Erythroblast (primary cell): ENCODE results near the gene GPR162.

Experiments used
- GATA1 ChIP-seq: IDR thresholded peaks from 2 replicates; pipeline ENCODE4 v1.6.1; 2011; ENCODE audit warnings: low read depth, mild to moderate bottlenecking, control low read depth, low read length, moderate library complexity
- POLR2A ChIP-seq: IDR thresholded peaks from 2 replicates; pipeline ENCODE4 v1.6.1; 2011; ENCODE audit warnings: mild to moderate bottlenecking, low read length

DNA sequence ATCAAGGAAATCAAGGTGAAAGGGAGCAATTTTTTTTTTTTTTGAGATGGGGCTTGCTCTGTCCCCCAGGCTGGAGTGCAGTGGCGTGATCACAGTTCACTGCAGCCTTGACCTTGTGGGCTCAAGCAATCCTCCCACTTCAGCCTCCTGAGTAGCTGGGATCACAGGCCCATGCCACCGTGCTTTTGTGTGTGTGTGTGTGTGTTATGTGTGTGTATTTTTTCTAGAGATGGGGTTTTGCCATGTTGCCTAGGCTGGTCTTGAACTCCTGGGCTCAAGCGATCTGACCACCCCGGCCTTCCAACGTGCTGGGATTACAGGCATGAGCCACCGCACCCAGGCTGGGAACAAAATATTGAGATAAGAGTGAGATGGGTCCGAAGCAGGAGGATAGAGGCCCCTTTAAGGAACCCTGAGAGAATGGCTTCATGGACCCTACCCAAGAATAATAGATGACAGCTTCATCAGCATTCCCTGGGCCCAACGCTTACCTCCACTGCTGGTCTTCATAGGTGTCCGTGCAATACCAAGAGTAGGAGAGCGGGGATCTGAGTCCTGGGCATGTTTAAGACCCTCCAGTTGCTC is 28.4 kb downstream of the GPR162 start:
- no peak for TF ChIP-seq POLR2A
- no peak for TF ChIP-seq GATA1
